Measurements from ENCODE around the gene MYO6.
"Not testable (repeated sequence)": the region's sequence is repeated elsewhere in the genome, so short reads cannot be mapped to it uniquely, and the experiment has no call there.

The MYO6 gene

GRCh38 chr6:75893776-75894152, 144.7 kb downstream of the MYO6 start:
- FAIRE-seq: no peak

- no peak for FAIRE-seq
Measured at GRCh38 chr6:75896526-75896925, 147.5 kb downstream of the MYO6 start.

GRCh38 chr6:75900216-75900615, 151.2 kb downstream of the MYO6 start:
- not testable (repeated sequence) for FAIRE-seq

GRCh38 chr6:75905129-75905528, 156.1 kb downstream of the MYO6 start:
- FAIRE-seq: not testable (repeated sequence)

GRCh38 chr6:75906871-75907270, 157.8 kb downstream of the MYO6 start:
- FAIRE-seq: no peak

- no peak for FAIRE-seq
Measured at GRCh38 chr6:75907444-75907843, 158.4 kb downstream of the MYO6 start.

- FAIRE-seq: no peak
Measured at GRCh38 chr6:75913040-75913439, 164.0 kb downstream of the MYO6 start.

GRCh38 chr6:75922226-75922625, 173.2 kb downstream of the MYO6 start:
- no peak for FAIRE-seq

- no peak for FAIRE-seq
Measured at GRCh38 chr6:75926293-75927168, 177.5 kb downstream of the MYO6 start.

GRCh38 chr6:75931011-75931680, 182.1 kb downstream of the MYO6 start:
- no peak for FAIRE-seq

GRCh38 chr6:75932067-75932466, 183.0 kb downstream of the MYO6 start:
- FAIRE-seq: no peak

GRCh38 chr6:75933387-75933975, 184.4 kb downstream of the MYO6 start:
- FAIRE-seq: no peak

- FAIRE-seq: peak; percentile 54
Measured at GRCh38 chr6:75934643-75935472, 185.8 kb downstream of the MYO6 start.

- no peak for FAIRE-seq
Measured at GRCh38 chr6:75935473-75935793, 186.4 kb downstream of the MYO6 start.

- FAIRE-seq: no peak
Measured at GRCh38 chr6:75936682-75937081, 187.6 kb downstream of the MYO6 start.

GRCh38 chr6:75937846-75938245, 188.8 kb downstream of the MYO6 start:
- FAIRE-seq: no peak

- FAIRE-seq: no peak
Measured at GRCh38 chr6:75940564-75940963, 191.5 kb downstream of the MYO6 start.

- no peak for FAIRE-seq
Measured at GRCh38 chr6:75941509-75941908, 192.5 kb downstream of the MYO6 start.

- no peak for FAIRE-seq
Measured at GRCh38 chr6:75943381-75943780, 194.3 kb downstream of the MYO6 start.

- FAIRE-seq: no peak
Measured at GRCh38 chr6:75946146-75946831, 197.2 kb downstream of the MYO6 start.

GRCh38 chr6:75947935-75948334, 198.9 kb downstream of the MYO6 start:
- FAIRE-seq: no peak

- FAIRE-seq: no peak
Measured at GRCh38 chr6:75952128-75952527, 203.1 kb downstream of the MYO6 start.

GRCh38 chr6:75963569-75963968, 214.5 kb downstream of the MYO6 start:
- no peak for FAIRE-seq

All from TTC549 (cell line).